HG03442 (cell line): ENCODE results near the gene ELOVL6.
"Not testable (repeated sequence)": the region's sequence is repeated elsewhere in the genome, so short reads cannot be mapped to it uniquely, and the experiment has no call there.

Experiments
- ATAC-seq: cut with Tn5 transposase; IDR thresholded peaks from one replicate; pipeline ENCODE4 v1.9.1; 2021; ENCODE audit warnings: mild to moderate bottlenecking, moderate library complexity; ENCODE audit not compliant: unreplicated experiment

The ELOVL6 gene

DNA sequence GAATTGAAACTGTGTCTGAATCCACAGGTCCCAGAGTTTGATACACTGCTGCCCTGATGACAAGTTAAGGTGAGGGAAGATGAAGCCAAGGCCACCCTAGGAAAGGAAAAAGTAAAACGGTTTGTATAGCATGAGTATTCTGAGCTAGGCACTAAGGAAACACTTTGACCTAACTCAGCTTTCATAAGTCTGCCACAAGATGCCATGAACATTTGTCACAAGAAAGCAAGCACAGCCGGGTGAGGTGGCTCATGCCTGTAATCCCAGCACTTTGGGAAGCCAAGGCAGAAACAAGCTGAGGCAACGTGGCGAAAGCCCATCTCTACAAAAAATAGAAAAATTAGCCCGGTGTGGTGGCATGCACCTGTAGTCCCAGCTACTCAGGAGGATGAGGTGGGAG lies 34.2 kb downstream of the ELOVL6 start:
- ATAC-seq, result no peak

DNA sequence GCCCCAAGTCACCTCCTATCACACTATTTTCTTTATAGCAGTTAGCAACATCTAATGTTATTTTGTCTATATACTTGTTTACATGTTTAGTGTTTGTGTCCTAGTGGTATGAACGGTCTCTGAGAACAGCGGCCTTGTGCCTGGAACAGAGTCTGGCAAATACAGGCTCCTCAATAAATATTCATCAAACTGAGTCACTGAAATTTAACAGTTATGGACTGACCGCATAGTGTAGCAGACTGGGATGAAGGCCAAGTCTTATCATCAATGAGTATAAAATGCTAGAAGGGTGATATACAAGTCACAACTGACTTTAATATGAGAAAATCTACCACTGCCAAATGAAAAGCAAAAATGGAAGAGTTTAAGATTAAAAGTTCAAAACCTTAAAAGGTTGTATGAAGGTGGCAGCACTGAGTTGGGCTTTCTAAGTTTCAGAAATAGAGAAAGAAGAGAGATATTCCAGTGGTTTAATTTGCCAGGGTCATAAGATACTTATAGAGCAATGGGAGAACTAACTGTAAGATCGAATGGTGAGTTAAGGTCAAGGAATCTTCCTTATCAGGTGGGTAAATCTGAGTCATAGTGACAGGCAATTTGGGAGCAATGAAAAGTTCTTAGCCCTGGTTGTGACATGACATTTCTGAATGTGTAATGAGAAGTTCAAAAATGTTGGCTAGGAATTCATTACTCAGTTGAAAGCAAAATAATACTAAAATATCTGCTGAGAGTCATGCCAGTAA lies 34.9 kb downstream of the ELOVL6 start:
- ATAC-seq, result no peak

DNA sequence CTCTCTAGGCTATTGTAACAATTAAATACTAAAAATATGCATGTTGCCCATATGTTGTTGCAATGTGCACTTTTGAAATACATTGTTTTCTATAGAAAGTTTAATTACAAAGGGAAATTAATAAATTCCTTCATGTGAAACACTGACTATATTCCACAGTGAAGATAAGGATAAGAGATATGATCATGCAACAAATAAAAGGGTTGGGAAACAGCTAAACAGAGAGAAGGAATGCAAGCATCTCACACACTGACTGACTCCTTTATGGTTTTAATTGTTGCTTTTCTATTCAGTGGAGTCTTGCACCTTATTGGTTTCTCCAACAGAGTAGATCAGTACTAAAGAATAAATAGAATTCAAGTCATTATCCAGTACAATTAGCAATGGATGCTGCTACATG lies 37.8 kb downstream of the ELOVL6 start:
- no peak for ATAC-seq

DNA sequence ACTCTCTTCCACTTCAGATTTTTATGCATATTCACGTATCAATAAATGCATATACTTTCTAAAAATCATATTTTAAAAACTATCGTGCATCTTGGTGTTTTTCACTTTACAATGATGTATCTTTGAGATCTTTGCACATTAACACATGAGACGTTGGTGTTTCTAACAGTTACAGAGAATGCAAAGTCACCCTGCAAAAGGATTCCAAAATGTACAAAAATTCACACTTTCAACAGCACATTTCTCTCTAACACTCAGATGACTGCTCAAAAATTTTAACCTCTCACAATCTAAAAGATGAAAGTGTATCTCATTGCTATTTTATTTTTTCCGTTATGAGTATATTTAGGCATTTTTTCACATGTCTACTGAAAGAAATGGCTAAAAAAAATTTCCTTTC lies 38.9 kb downstream of the ELOVL6 start:
- ATAC-seq, result no peak

DNA sequence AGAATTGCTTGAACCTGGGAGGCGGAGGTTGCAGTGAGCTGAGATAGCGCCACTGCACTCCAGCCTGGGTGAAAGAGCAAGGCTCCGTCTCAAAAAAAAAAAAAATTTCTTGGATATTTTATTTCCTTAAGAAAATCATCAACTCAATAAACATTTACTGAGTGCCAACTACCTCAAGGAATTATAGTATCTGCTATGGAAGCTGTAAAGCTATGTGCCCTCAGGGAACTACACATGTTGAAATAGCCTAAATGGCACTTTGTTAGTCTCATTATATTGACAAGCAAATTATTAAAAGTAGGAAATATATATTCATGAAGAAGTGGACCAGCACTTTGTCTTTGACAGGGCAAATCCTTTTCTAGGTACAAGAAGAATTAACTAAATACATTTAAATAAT lies 40.8 kb downstream of the ELOVL6 start:
- ATAC-seq, result no peak

DNA sequence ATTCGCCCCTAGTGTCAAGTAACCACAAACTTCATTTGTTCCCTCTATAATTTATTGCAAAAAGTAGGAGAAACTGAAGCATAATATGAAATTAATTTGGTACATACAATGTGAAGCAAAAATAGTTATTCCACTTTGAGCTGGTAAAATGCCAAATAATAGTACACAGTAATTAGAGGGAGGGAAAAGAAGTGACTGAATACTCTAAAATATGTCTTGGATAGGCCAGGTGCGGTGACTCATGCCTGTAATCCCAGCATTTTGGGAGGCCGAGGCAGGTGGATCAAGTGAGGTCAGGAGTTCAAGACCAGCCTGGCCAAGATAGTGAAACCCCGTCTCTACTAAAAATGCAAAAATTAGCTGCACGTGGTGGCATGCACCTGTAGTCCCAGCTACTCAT lies 41.2 kb downstream of the ELOVL6 start:
- not testable (repeated sequence) for ATAC-seq

DNA sequence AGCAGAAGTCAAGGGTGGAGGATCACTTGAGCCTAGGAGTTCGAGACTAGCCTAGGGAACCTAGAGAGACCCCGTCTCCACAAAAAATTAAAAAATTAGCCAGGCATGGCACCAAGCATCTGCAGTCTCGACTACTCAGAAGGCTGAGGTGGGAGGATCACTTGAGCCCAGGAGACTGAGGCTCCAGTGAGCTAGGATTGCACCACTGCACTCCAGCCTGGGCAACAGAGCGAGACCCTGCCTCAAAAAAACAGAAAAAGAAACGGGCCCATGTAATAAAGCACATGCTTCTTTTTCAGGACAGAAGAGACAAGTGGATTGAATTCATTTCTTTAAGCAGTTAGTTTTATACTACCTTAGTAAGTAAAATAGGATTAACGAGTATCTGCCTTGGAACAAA lies 42.0 kb downstream of the ELOVL6 start:
- ATAC-seq, result no peak

DNA sequence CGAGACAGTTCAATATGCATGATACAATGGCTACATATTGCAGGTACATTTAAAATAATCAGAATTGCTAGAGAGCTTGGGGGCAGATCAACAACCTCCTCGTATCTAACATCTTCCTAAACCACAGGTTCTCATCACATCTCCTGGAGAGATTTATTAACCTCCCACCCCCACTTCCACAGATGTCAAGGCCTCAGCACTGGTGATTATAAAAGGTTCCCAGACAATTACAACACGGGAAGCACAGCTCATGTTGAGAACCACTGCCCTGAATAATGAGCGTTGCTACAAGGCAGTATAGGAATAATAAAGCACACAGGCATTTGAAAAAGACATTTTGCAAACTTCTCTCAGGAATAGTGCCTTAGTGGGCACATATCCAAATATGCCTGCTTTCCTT lies 42.8 kb downstream of the ELOVL6 start:
- ATAC-seq, result no peak

DNA sequence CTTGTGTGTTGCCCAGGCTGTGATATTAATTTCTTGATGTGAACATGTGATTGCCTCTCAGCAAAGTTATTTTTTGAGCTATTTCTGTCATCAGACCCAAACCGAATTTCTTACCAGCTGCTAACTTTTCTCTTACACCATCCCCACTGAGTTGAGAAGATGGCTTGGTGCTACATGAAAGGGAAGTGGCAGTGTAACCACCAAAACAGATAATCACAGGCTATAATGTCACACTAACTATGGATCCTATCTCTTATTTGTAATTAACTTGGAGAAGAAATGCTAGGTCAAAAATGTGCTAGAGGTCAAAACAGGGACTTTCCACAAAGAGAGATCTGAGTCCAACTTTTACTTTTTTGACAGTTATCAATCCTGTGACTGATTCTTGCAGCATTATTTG lies 43.8 kb downstream of the ELOVL6 start:
- no peak for ATAC-seq

DNA sequence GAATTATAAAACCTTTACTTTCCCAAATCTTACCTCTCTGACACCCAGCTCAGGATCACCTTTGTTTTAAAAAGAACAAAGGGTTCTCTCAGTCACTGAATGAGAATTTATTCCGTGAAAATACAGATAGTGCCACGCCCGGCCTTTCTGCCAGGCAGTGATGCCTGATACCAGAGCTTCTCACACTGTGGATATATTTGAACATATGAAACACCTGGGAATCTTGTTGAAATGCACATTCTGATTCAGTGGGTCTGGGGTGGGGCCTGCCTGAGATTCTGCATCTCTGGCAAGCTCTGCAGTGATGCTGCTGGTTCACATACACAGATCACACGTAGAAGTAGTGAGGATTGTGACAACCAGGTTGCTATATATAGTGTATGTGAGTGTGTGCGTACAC lies 46.0 kb downstream of the ELOVL6 start:
- ATAC-seq, result no peak

DNA sequence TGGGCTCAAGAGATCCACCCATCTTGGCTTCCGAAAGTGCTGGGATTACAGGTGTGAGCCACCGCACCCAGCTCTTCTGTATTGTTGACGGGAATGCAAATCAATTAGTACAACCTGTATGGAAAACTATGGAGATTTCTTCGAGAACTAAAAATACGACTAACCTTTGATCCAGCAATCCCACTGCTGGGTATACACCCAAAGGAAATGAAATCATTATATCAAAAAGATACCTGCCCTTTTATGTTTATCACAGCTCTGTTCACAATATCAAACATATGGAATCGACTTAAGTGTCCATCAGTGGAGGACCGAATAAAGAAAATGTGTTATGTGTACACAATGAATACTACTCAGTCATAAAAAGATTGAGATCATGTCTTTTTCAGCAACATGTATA lies 49.3 kb downstream of the ELOVL6 start:
- no peak for ATAC-seq

DNA sequence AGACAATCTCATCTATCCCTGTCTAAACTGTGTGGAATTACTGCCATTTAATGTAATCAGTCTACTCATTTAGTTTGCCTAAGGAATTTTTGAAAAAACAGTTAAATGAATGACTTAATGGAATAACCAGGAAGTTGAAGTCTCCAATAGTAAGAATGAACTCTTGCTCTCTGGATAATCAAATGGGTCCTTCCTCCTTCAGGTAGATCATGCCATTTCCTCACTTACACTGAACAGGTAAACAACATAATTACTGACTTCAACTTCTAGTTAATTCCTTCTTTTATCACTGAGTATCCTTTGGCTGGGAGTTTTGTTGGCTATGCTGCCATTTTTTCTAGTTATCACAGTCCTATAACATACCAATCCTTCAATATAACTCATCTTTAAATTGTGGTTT lies 56.0 kb downstream of the ELOVL6 start:
- ATAC-seq, result no peak

DNA sequence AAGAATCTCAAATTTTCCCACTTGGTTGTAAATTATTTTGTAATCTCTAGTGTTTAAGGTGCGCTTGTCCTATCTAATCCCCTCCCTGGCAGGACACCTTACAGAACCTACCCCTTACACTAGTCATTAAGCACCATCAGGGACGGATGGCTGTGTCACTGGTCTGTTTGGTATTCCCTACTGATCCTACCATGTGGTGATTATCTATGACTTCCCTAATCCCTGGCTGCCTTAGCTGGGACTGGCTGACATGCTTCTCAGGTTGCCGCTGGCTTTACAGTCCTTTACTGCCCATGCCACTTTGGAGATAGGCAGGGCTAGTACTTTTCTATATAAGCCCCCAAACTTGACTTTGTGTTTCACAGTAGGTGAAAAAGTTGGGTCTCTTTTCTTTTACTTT lies 58.6 kb downstream of the ELOVL6 start:
- no peak for ATAC-seq

DNA sequence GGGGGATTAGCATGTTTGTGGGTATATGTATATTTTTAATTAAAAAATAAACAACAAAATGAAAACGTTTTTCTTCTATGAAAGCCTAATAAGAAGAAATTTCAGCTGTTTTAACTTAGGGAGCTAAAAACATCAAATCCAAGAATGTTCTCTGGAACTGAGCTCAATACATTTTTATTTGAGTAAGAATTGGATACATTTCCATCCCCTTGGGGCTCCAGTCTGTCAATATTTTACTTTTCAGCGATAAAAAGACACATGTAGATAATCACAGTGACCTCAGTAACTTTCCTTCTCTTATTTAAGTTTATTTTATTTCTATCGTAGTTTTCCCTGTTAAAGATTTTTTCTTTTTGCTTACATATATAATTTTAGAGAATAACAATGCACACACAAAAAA lies 59.3 kb downstream of the ELOVL6 start:
- no peak for ATAC-seq

DNA sequence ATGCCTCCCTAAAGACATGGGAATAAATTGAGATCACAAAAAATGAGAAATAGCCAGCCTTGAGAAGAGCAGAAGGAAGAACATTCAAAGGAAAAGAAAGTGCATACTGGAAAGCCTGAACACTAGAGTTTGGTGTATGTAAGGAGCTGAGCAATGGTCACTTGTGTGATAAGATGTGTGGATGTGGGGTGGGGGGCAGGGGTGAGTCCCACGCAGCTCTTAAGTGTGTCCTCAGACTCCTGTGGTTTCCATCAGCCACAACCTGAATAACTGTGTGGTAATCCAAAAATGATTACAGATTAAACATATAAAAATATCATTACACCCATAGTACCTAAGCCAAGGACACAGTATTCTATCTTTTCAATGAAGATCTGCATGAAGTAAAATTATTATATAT lies 59.9 kb downstream of the ELOVL6 start:
- ATAC-seq, result no peak

DNA sequence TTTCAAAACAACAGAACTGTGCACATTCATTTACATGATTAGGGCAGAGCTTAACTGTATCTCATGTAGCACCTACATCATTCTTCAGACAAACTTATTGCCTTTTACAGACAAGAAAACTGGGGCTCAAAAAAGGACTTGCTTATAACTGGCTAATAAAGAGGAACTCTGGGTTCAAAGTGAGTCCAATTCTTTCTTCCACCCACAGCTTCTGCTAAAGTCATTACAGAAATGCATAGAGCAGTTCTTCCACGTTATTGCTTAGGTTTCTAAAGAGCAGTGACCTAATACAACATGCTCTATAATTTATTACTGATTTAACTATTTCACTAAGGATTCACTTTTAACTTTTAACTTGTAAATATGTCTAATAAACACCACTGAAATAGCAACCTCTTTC lies 60.6 kb downstream of the ELOVL6 start:
- ATAC-seq, result no peak

DNA sequence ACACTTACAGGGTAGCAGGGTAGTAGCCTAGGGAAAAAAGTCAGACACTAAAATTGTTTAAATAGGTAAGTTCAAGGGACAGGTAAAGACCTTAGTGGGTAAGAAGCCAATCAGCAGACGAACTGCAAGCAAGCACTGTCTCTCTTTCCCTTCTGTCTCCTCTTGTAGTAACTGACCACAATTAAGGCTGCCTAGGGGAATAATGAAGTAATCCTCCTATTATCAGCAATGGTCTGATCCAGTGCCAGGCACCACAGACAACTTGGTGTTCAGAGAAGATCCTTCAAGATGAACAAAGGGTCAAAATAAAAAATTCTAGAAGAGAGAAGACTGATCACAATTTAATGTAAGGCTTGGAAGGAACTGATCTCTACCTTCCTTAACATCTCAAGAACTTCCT lies 62.9 kb downstream of the ELOVL6 start:
- no peak for ATAC-seq

DNA sequence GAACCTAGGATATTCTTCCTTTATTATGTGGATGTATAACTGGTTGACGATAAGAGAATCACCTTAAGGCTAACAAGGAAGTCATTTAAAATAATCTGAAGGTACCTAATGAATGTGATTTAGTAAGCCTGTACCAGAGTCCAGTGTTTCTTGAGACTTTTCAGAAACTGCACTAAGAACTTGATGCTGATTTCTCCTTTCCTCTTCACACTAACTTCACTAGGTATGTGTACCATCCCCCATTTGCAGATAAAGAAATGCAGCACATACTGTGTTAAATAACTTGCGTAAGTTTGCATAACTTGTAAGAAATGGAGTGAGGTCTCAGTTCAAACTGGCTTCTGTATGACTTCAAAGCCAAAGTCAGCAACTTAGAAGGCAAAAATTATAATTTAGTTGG lies 63.3 kb downstream of the ELOVL6 start:
- no peak for ATAC-seq

DNA sequence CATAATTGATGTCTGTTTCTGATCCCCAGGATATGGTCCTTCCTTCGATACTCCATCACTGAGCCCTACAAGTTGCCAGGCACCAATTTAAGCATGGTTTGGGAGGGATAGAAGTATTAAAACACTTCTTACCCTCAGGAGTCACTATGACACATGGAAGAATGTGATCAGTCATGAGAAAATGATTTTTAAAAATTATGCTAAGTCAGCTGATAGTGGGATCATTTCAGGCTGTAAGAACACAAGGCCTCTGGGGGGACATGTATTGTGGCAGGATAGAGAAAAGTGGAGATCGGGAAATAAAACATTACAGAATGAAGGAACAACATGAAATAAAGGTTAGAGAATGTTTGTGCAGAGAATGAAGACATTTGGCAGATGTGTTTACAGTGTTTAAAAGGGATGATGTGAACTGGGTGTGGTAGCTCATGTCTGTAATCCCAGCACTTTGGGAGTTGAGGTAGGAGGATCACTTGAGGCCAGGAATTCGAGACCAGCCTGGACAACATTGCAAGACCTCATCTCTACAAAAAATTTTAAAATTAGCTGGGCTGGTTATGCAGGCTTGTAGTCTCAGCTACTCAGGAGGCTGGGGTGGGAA lies 64.0 kb downstream of the ELOVL6 start:
- no peak for ATAC-seq

DNA sequence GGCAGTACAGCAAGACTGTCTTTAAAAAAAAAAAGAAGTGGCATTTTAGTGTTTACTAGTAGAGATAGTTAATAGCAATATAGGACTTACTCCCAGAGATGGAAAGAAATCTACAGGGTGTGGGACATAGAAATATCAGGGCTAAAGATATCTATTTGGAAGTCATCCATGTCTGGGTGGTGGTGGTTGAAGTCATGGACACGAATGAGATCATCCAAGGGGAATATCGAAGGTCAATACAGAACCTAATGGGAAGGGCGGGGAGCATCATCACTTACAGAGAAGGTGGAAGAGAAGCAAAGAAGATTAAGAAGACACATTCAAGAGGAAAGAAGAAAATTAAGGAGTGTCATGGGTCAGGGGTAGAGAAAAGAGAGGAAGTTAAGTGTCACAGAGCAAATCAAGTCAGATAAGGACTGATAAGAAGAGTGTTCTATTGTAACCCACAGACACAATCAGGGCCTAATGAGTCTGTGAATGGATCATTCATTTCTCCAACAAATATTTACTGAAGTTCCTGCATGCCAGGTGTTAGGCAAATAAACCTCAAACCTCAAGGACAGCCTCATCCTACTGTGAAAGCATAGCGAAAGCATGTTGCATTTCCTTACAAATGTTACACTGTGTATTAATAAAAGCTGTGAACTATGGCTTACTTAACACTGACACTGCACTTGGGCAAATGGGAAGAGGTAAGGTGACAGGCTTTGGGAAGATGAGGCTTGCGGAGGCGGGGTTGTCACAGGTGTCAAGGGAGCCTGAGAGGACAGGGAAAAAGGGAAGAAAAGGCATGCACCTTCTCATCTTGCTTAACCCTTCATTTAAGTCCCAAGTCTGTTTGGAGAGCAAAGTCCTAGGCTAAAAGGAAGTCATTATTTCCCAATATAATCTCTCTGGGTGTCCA lies 65.3 kb downstream of the ELOVL6 start:
- ATAC-seq, result no peak

DNA sequence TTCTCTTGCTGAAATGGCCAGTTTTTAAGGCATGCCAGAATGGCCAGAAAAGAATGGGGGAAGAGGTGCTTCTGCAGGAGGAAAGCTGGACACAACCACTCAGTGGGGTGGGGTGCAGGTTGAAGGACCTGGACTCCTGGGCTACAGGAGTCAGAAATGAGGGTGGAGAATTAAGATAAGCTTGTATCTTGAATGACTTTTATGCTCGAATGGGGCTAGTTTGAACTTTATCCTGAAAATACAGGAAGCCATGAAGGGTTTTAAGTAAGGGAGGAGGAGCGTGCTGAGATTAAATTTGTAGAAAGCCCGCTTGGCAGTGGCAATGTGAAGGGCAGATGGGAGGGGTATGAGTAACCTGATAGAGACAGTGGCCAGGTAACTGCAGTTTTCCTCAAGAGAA lies 66.5 kb downstream of the ELOVL6 start:
- no peak for ATAC-seq
